ENCODE data around the gene MBD5.
A peak's percentile ranks its signal among the peaks of the same experiment; 100 is the strongest.

The MBD5 gene

GRCh38 chr2:148132412-148132811 is 111.5 kb downstream of the MBD5 start:
- no peak for DNase-seq

GRCh38 chr2:148135705-148136104 is 114.8 kb downstream of the MBD5 start:
- no peak for DNase-seq

GRCh38 chr2:148136441-148136840 is 115.5 kb downstream of the MBD5 start:
- no peak for DNase-seq

- DNase-seq: no peak
These were observed 141.1 kb downstream of the MBD5 start for GRCh38 chr2:148161909-148162435.

- DNase-seq: no peak
These were observed 142.0 kb downstream of the MBD5 start for GRCh38 chr2:148162871-148163270.

GRCh38 chr2:148165975-148166374 is 145.1 kb downstream of the MBD5 start:
- DNase-seq: no peak

GRCh38 chr2:148167241-148167766 is 146.4 kb downstream of the MBD5 start:
- no peak for DNase-seq

- DNase-seq: no peak
These were observed 147.0 kb downstream of the MBD5 start for GRCh38 chr2:148167855-148168254.

- no peak for DNase-seq
These were observed 151.4 kb downstream of the MBD5 start for GRCh38 chr2:148172131-148172753.

GRCh38 chr2:148173168-148173567 is 152.3 kb downstream of the MBD5 start:
- no peak for DNase-seq

- no peak for DNase-seq
These were observed 156.7 kb downstream of the MBD5 start for GRCh38 chr2:148177559-148177958.

- DNase-seq: no peak
These were observed 158.8 kb downstream of the MBD5 start for GRCh38 chr2:148179724-148180123.

GRCh38 chr2:148184976-148185375 is 164.1 kb downstream of the MBD5 start:
- DNase-seq: no peak

- DNase-seq: no peak
These were observed 174.0 kb downstream of the MBD5 start for GRCh38 chr2:148194882-148195281.

GRCh38 chr2:148201075-148202004 is 180.4 kb downstream of the MBD5 start:
- peak; percentile 1 to 27 for DNase-seq

GRCh38 chr2:148202237-148202636 is 181.3 kb downstream of the MBD5 start:
- DNase-seq: no peak

GRCh38 chr2:148207111-148207510 is 186.2 kb downstream of the MBD5 start:
- no peak for DNase-seq

GRCh38 chr2:148209603-148210002 is 188.7 kb downstream of the MBD5 start:
- no peak for DNase-seq

GRCh38 chr2:148218326-148219075 is 197.6 kb downstream of the MBD5 start:
- no peak for DNase-seq

- DNase-seq: no peak
These were observed 200.3 kb downstream of the MBD5 start for GRCh38 chr2:148221166-148221565.

GRCh38 chr2:148221926-148222325 is 201.0 kb downstream of the MBD5 start:
- no peak for DNase-seq

GRCh38 chr2:148231858-148232257 is 211.0 kb downstream of the MBD5 start:
- DNase-seq: no peak

GRCh38 chr2:148234143-148234542 is 213.3 kb downstream of the MBD5 start:
- DNase-seq: no peak

All from stimulated activated CD4-positive, alpha-beta T cell treated with anti-CD3 and anti-CD28 coated beads, Interleukin-4, amount 100 ng/mL, for 4 hours (primary cell).